Astrocyte (in vitro differentiated cells and primary cell): ENCODE results near the gene MADD.

Experiments used
- EZH2 ChIP-seq: IDR thresholded peaks from 2 replicates; pipeline ENCODE4 v1.6.1; 2012; ENCODE audit warnings: mild to moderate bottlenecking, low read length, inconsistent platforms; ENCODE audit not compliant: insufficient read depth
- TF ChIP-seq, protein P1 (sequence below): IDR thresholded peaks from 2 replicates; pipeline ENCODE4 v1.5.1; 2011; ENCODE audit warnings: low read depth, mild to moderate bottlenecking, inconsistent platforms, low read length, moderate library complexity; ENCODE audit not compliant: insufficient read depth

DNA sequence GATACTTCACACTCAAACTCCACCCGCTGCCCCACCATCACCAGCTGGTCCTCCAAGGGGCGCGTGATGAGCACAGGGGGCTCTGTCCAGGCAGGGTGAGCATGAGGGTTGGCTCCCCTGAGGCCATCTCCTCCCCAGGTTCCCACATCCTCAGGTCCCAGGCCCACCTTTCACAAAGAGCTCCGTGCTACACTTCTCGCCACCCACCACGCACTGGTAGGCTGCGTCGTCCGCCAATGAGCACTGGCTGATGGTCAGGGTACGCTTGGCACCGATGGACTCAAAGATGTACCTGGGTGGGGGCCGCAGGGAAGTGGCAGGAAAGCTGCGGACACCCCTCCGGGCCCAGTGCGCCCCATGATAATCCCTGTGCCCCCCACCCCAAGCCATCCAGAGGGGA, 72.9 kb downstream of the MADD start:
- TF ChIP-seq, protein P1, sequence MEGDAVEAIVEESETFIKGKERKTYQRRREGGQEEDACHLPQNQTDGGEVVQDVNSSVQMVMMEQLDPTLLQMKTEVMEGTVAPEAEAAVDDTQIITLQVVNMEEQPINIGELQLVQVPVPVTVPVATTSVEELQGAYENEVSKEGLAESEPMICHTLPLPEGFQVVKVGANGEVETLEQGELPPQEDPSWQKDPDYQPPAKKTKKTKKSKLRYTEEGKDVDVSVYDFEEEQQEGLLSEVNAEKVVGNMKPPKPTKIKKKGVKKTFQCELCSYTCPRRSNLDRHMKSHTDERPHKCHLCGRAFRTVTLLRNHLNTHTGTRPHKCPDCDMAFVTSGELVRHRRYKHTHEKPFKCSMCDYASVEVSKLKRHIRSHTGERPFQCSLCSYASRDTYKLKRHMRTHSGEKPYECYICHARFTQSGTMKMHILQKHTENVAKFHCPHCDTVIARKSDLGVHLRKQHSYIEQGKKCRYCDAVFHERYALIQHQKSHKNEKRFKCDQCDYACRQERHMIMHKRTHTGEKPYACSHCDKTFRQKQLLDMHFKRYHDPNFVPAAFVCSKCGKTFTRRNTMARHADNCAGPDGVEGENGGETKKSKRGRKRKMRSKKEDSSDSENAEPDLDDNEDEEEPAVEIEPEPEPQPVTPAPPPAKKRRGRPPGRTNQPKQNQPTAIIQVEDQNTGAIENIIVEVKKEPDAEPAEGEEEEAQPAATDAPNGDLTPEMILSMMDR: no peak
- TF ChIP-seq EZH2: no peak
